H1 (cell line): ENCODE results near the gene MT1X. TPM values are rescaled to one million over a fixed set of nuclear protein-coding genes. Genes with fewer than 3 reads are reported as not detected.

ENCODE experiments used
- CTCF ChIA-PET: fragments of 300-600 bp; sonication (Branson Sonifier 250); formaldehyde crosslinking; loops from one replicate; lab custom pipeline; 2021; ENCODE audit not compliant: partially characterized antibody; lab: Charles Lee
- POLR2A ChIA-PET: fragments of 300-600 bp; sonication (Branson Sonifier 250); formaldehyde crosslinking; loops from one replicate; lab custom pipeline; 2021; ENCODE audit warnings: inconsistent platforms; ENCODE audit not compliant: partially characterized antibody; lab: Charles Lee
- DNase-seq, 2 experiments: peaks; one replicate each; pipeline versions ENCODE4 v3.0.0 to v3.0.0-alpha.2; 2010 to 2022; ENCODE audit warnings: low spot score in 2 of 2, low read depth in 1 of 2, mixed read lengths in 1 of 2
- FAIRE-seq: peaks from 2 replicates; lab custom pipeline; 2011; peaks lifted over from hg19 to GRCh38; lab: Jason Lieb, UNC
- H2AFZ ChIP-seq: 2 replicates; pipeline ENCODE4 v1.8.1; 2012; ENCODE audit warnings: low read length, inconsistent platforms
- H2AK5ac ChIP-seq: 2 replicates; pipeline ENCODE4 v1.6.1; 2013; ENCODE audit warnings: low read depth, low read length
- H2BK120ac ChIP-seq: replicated peaks from 2 replicates; pipeline ENCODE3; 2013; ENCODE audit warnings: low read depth, low read length, inconsistent platforms
- H2BK12ac ChIP-seq: 2 replicates; pipeline ENCODE4 v1.6.1; 2013; ENCODE audit warnings: low read depth, low read length
- H2BK15ac ChIP-seq: 2 replicates; pipeline ENCODE4 v1.6.1; 2013; ENCODE audit warnings: low read length
- H2BK20ac ChIP-seq: 2 replicates; pipeline ENCODE4 v1.6.1; 2013; ENCODE audit warnings: low read length
- H2BK5ac ChIP-seq: 2 replicates; pipeline ENCODE4 v1.6.1; 2013; ENCODE audit warnings: low read depth, low read length
- H3K14ac ChIP-seq: 2 replicates; pipeline ENCODE4 v1.6.1; 2013; ENCODE audit warnings: inconsistent platforms; ENCODE audit not compliant: insufficient read length
- H3K18ac ChIP-seq: 2 replicates; pipeline ENCODE4 v1.6.1; 2013; ENCODE audit warnings: low read length; ENCODE audit errors: extremely low read depth
- H3K23ac ChIP-seq: 2 replicates; pipeline ENCODE4 v1.6.1; 2013; ENCODE audit warnings: inconsistent platforms; ENCODE audit not compliant: insufficient read length
- H3K23me2 ChIP-seq: 2 replicates; pipeline ENCODE4 v1.6.1; 2013; ENCODE audit warnings: low read depth, low read length
- H3K27ac ChIP-seq: 2 replicates; pipeline ENCODE4 v1.6.1; 2011; ENCODE audit warnings: low read depth, low read length, inconsistent platforms
- H3K27me3 ChIP-seq, 4 experiments: replicated peaks in 1 of 4; 1 replicate in 1 of 4; 2 replicates in 3 of 4; pipeline versions ENCODE4 v1.6.1 to v1.8.1; 2011 to 2013; ENCODE audit warnings: low read length in 3 of 4, mild to moderate bottlenecking in 3 of 4, inconsistent platforms in 2 of 4, mixed read lengths in 2 of 4, moderate library complexity in 1 of 4; ENCODE audit not compliant: control insufficient read depth in 3 of 4, insufficient read depth in 3 of 4; ENCODE audit errors: extremely low read depth in 1 of 4
- H3K36me3 ChIP-seq, 4 experiments: 2 replicates each; pipeline versions ENCODE4 v1.6.1 to v1.8.1; 2011 to 2013; ENCODE audit warnings: mild to moderate bottlenecking in 4 of 4, low read length in 3 of 4, moderate library complexity in 2 of 4, control low read depth in 1 of 4, inconsistent platforms in 1 of 4; ENCODE audit not compliant: insufficient read depth in 4 of 4, control insufficient read depth in 2 of 4
- H3K4ac ChIP-seq: replicated peaks from 2 replicates; pipeline ENCODE3; 2013; ENCODE audit warnings: low read length, low read depth, mixed read lengths, inconsistent platforms; ENCODE audit not compliant: insufficient read length
- H3K4me1 ChIP-seq, 4 experiments: replicated peaks in 1 of 4; 1 replicate in 1 of 4; 2 replicates in 3 of 4; pipeline versions ENCODE4 v1.6.1 to v1.8.1; 2011 to 2013; ENCODE audit warnings: low read length in 3 of 4, inconsistent platforms in 2 of 4, mixed read lengths in 1 of 4; ENCODE audit not compliant: insufficient read depth in 4 of 4, control insufficient read depth in 3 of 4
- H3K4me2 ChIP-seq, 2 experiments: 2 replicates each; pipeline versions ENCODE4 v1.6.1 to v1.8.1; 2011 to 2013; ENCODE audit warnings: low read depth in 2 of 2, low read length in 2 of 2, control low read depth in 1 of 2, inconsistent platforms in 1 of 2, mild to moderate bottlenecking in 1 of 2; ENCODE audit not compliant: insufficient read depth in 1 of 2
- H3K4me3 ChIP-seq, 4 experiments: fragments of 200-600, 300-600 bp in 1 of 4; sonication (generic), shearing (Covaris generic), sonication (Bioruptor Twin) in 1 of 4; 2 replicates each; pipeline versions ENCODE4 v1.5.1 to v1.8.1; 2011 to 2016; ENCODE audit warnings: low read length in 4 of 4, low read depth in 3 of 4, control low read depth in 2 of 4, inconsistent platforms in 2 of 4, mild to moderate bottlenecking in 2 of 4, mixed read lengths in 1 of 4, moderate library complexity in 1 of 4; ENCODE audit not compliant: insufficient read depth in 2 of 4; ENCODE audit errors: extremely low read depth in 1 of 4
- H3K56ac ChIP-seq: replicated peaks from 2 replicates; pipeline ENCODE3; 2013; ENCODE audit warnings: low read depth, mild to moderate bottlenecking, mixed read lengths, low read length, inconsistent platforms; ENCODE audit not compliant: insufficient read length
- H3K79me1 ChIP-seq: 2 replicates; pipeline ENCODE4 v1.6.1; 2013; ENCODE audit warnings: low read depth, low read length, control low read depth
- H3K79me2 ChIP-seq, 2 experiments: 2 replicates each; pipeline versions ENCODE4 v1.6.1 to v1.8.1; 2012 to 2013; ENCODE audit warnings: low read length in 2 of 2, mild to moderate bottlenecking in 2 of 2, inconsistent platforms in 1 of 2; ENCODE audit not compliant: insufficient read depth in 2 of 2, control insufficient read depth in 1 of 2
- H3K9ac ChIP-seq, 4 experiments: replicated peaks in 1 of 4; 1 replicate in 1 of 4; 2 replicates in 3 of 4; pipeline versions ENCODE4 v1.6.1 to v1.8.1; 2011 to 2013; ENCODE audit warnings: low read depth in 3 of 4, low read length in 3 of 4, control low read depth in 2 of 4, mild to moderate bottlenecking in 2 of 4, moderate library complexity in 2 of 4, inconsistent platforms in 1 of 4; ENCODE audit errors: extremely low read depth in 1 of 4
- H3K9me3 ChIP-seq, 2 experiments: 2 replicates each; pipeline versions ENCODE4 v1.6.1 to v1.8.1; 2012 to 2013; ENCODE audit warnings: mild to moderate bottlenecking in 2 of 2, moderate library complexity in 2 of 2, control low read depth in 1 of 2, inconsistent platforms in 1 of 2, low read depth in 1 of 2, low read length in 1 of 2, mixed read lengths in 1 of 2; ENCODE audit not compliant: insufficient read depth in 2 of 2
- H4K20me1 ChIP-seq, 2 experiments: replicated peaks in 1 of 2; 2 replicates each; pipeline versions ENCODE3 to v1.8.1; 2011 to 2013; ENCODE audit warnings: inconsistent platforms in 2 of 2, low read length in 2 of 2, mild to moderate bottlenecking in 1 of 2; ENCODE audit not compliant: insufficient read depth in 2 of 2, control insufficient read depth in 1 of 2
- H4K5ac ChIP-seq: 2 replicates; pipeline ENCODE4 v1.6.1; 2013; ENCODE audit warnings: low read length, low read depth, mixed read lengths, inconsistent platforms; ENCODE audit not compliant: insufficient read length
- H4K8ac ChIP-seq: 2 replicates; pipeline ENCODE4 v1.8.0; 2013; ENCODE audit warnings: mild to moderate bottlenecking, moderate library complexity, low read length, inconsistent platforms; ENCODE audit not compliant: insufficient read depth; ENCODE audit errors: extremely low read depth
- H4K91ac ChIP-seq: replicated peaks from 2 replicates; pipeline ENCODE3; 2013; ENCODE audit warnings: low read length, mixed read lengths, inconsistent platforms; ENCODE audit not compliant: insufficient read length
- CBX5 ChIP-seq: fragments of 300-800, 300-1000 bp; sonication (generic); IDR thresholded peaks from 2 replicates; pipeline ENCODE4 v1.7.1; 2016; ENCODE audit warnings: antibody characterized with exemption, low read length, low read depth
- CHD1 ChIP-seq: IDR thresholded peaks from 2 replicates; pipeline ENCODE4 v1.6.1; 2012; ENCODE audit warnings: low read depth, low read length, improper control_type of control experiment
- CHD2 ChIP-seq: IDR thresholded peaks from 2 replicates; pipeline ENCODE4 v1.6.1; 2012; ENCODE audit warnings: low read length, improper control_type of control experiment
- GTF2F1 ChIP-seq: IDR thresholded peaks from 2 replicates; pipeline ENCODE4 v1.6.1; 2012; ENCODE audit warnings: low read depth, low read length, improper control_type of control experiment, borderline replicate concordance
- HDAC6 ChIP-seq: IDR thresholded peaks from one replicate; pipeline ENCODE4 v1.7.1; 2012; ENCODE audit warnings: low read depth, mild to moderate bottlenecking, inconsistent platforms, low read length, moderate library complexity
- MAFK ChIP-seq: IDR thresholded peaks from 2 replicates; pipeline ENCODE4 v1.6.1; 2012; ENCODE audit warnings: low read depth, mild to moderate bottlenecking, improper control_type of control experiment, low read length
- SP1 ChIP-seq: IDR thresholded peaks from 2 replicates; pipeline ENCODE4 v1.6.1; 2011; ENCODE audit warnings: low read depth, low read length
- WGBS, 2 experiments: shearing (Covaris generic) in 1 of 2; methylation state at CpG; one replicate each; pipeline versions ENCODE4 v1.1.6 to v1.1.7; 2013 to 2015; ENCODE audit warnings: low lambda C conversion rate in 2 of 2, mixed read lengths in 2 of 2, inconsistent platforms in 1 of 2, low coverage in 1 of 2, missing lambda C conversion rate in 1 of 2; ENCODE audit not compliant: insufficient replicate concordance in 2 of 2, insufficient coverage in 1 of 2, insufficient read length in 1 of 2; ENCODE audit errors: extremely low coverage in 1 of 2, missing lambda C conversion rate in 1 of 2; 5-methylcytosine and 5-hydroxymethylcytosine counted together
- polyA plus RNA-seq, 7 experiments: library from polyadenylated mRNA; depleted of rRNA in 3 of 7; stranded (reverse) in 5 of 7; unstranded in 2 of 7; fragments of >200 nt in 5 of 7; fragments of 200-250 nt in 2 of 7; gene quantifications; 1 replicate in 5 of 7; 2 replicates in 1 of 7; 4 replicates in 1 of 7; pipeline versions ENCODE4 v1.2.1 to v1.2.3, GENCODE V29; 2011 to 2013; ENCODE audit warnings: missing spikeins in 2 of 7, mixed read lengths in 2 of 7
- total RNA-seq: library from RNA; stranded (reverse); fragmentation: NEBNext Ultra II Directional; extraction: Animal tissue kit (Norgen Biotek cat#: 25700); gene quantifications from 2 replicates; pipeline ENCODE4 v1.2.1, GENCODE V29; 2021
- TF ChIP-seq, protein P1 (sequence below): IDR thresholded peaks from 2 replicates; pipeline ENCODE4 v1.6.1; 2012; ENCODE audit warnings: inconsistent platforms

MT1X gene
- total and polyA plus RNA-seq, 2 of the 8 experiments (the other 6 are each of a cell fraction or from before 2014, with no cell fraction given), result 52.4 to 1,060 TPM

DNA sequence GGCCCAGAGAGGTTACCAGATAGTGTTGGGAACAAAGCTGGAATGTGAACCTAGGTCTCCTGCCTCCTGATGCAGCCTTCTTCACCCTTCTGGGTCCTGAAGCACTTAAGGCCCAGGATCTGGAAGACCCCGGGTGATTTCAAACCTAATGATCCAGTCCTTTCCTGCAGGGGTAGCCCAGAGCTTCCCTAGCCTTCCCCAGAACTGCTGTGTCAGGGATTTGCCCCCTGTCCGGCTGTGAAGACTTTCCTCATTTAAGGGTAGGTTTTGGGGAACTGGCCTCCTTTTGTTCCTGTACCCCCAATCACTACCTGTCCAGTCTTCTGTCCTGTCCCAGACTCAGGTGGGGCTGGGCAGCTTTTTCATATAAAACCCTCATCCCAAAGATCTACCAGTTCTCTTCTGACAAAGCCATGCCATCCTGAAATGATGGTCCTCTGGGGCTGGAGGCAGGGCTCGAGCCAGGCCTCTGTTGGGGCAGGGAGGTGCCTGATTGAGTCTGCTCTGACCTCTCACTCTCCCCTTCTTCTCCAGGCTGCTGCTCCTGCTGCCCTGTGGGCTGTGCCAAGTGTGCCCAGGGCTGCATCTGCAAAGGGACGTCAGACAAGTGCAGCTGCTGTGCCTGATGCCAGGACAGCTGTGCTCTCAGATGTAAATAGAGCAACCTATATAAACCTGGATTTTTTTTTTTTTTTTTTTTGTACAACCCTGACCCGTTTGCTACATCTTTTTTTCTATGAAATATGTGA, 1.3 kb downstream of the MT1X start:
- WGBS, 2 experiments, result 74% methylated on average over 5 of the region's 5 CpGs; no CpG with 5 or more reads in 1 of the 2 experiments
- Histone ChIP-seq H3K18ac (no peak overlapping the region; the same call in 1 of the 2 replicates), H3K9ac (no peak overlapping the region), H3K23me2 (peaks cover 10% of the 10 kb centered on the region), H3K56ac (no peak overlapping the region), H3K4me3 (peak overlapping the region in 2 of 4 experiments; percentile 76 to 77; a peak in 3 of 8 replicates), H3K9me3 (no peaks in the 10 kb centered on the region), H2AK5ac (no peak overlapping the region), H2BK5ac (no peak overlapping the region), H4K20me1 (peaks cover 0 to 1% of the 10 kb centered on the region in 2 experiments), H3K27ac (no peak overlapping the region), H3K4ac (no peak overlapping the region), H3K79me1 (no peaks in the 10 kb centered on the region; the same call in 1 of the 2 replicates), H3K4me2 (peak overlapping the region; percentile 97 to 100), H3K23ac (no peak overlapping the region), H3K4me1 (peaks cover 0 to 19% (median 8%) of the 10 kb centered on the region in 4 experiments; a peak in 6 of 7 replicates), H2BK15ac (no peak overlapping the region), H2BK120ac (no peak overlapping the region), H2BK12ac (no peak overlapping the region), H3K79me2 (no peaks in the 10 kb centered on the region), H4K8ac (no peak overlapping the region), H4K91ac (no peak overlapping the region), H3K36me3 (peaks cover 0 to 3% (median 0%) of the 10 kb centered on the region in 4 experiments; a peak in 1 of 8 replicates), H3K14ac (no peak overlapping the region), H2AFZ (no peak overlapping the region), H3K27me3 (peaks cover 0 to 34% (median 20%) of the 10 kb centered on the region in 4 experiments; a peak in 5 of 7 replicates), H2BK20ac (no peak overlapping the region), H4K5ac (no peak overlapping the region)
- no peak for DNase-seq
- CTCF ChIA-PET, result interaction anchor here (0.9 to 4.5 kb wide), 8 partner anchors 11 to 168 kb away, joined by 3 to 37 read pairs (median 4); no protein-coding TSS in a partner anchor
- POLR2A ChIA-PET, result interaction anchor here (0.6 to 12.9 kb wide), 17 partner anchors 7 to 163 kb away, joined by 3 to 205 read pairs (median 5); partner anchors contain the start of genes MT1E, MT1F, MT1G and MT1H
- TF ChIP-seq CBX5, result no peak
- peak; percentile 69; the same call in 1 of the 2 replicates for TF ChIP-seq MAFK
- TF ChIP-seq HDAC6, result no peak
- TF ChIP-seq, protein P1, sequence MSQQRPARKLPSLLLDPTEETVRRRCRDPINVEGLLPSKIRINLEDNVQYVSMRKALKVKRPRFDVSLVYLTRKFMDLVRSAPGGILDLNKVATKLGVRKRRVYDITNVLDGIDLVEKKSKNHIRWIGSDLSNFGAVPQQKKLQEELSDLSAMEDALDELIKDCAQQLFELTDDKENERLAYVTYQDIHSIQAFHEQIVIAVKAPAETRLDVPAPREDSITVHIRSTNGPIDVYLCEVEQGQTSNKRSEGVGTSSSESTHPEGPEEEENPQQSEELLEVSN, result no peak
- no peak for TF ChIP-seq SP1
- no peak for TF ChIP-seq GTF2F1
- TF ChIP-seq CHD1, result no peak
- TF ChIP-seq CHD2, result no peak
- FAIRE-seq, result no peak
